Loucy (cell line): ENCODE results near the gene APMAP.

Source experiments
- H2AFZ ChIP-seq: fragments of 200-600 bp; sonication (generic); 2 replicates; pipeline ENCODE4 v1.6.0; 2016; ENCODE audit warnings: antibody characterized with exemption, mild to moderate bottlenecking, low read length, moderate library complexity
- H3F3A ChIP-seq: fragments of 200-600 bp; 2 replicates; pipeline ENCODE4 v1.6.0; 2016; ENCODE audit warnings: antibody characterized with exemption, low read depth, mild to moderate bottlenecking
- H3K27me3 ChIP-seq: fragments of 200-600 bp; sonication (generic); 2 replicates; pipeline ENCODE4 v1.6.1; 2014; ENCODE audit warnings: low read length, mild to moderate bottlenecking; ENCODE audit not compliant: insufficient read depth, poor library complexity, severe bottlenecking
- H3K36me3 ChIP-seq: fragments of 200-600 bp; sonication (generic); 2 replicates; pipeline ENCODE4 v1.6.1; 2016; ENCODE audit warnings: low read length; ENCODE audit not compliant: insufficient read depth
- H3K4me1 ChIP-seq: fragments of 200-600 bp; sonication (generic); 2 replicates; pipeline ENCODE4 v1.5.1; 2014; ENCODE audit warnings: low read length, mild to moderate bottlenecking; ENCODE audit not compliant: insufficient read depth, poor library complexity, severe bottlenecking
- H3K4me2 ChIP-seq: fragments of 200-600 bp; sonication (generic); 2 replicates; pipeline ENCODE4 v1.6.0; 2014; ENCODE audit warnings: antibody characterized with exemption, low read length, low read depth, mild to moderate bottlenecking; ENCODE audit not compliant: poor library complexity, severe bottlenecking
- H3K4me3 ChIP-seq: fragments of 200-600 bp; sonication (generic); 2 replicates; pipeline ENCODE4 v1.5.1; 2014; ENCODE audit warnings: low read length, mild to moderate bottlenecking, mixed read lengths; ENCODE audit not compliant: poor library complexity, severe bottlenecking
- H3K79me2 ChIP-seq: fragments of 200-600 bp; sonication (generic); 2 replicates; pipeline ENCODE4 v1.6.1; 2014; ENCODE audit warnings: low read length; ENCODE audit not compliant: insufficient read depth
- H3K9ac ChIP-seq: fragments of 200-600 bp; sonication (generic); 2 replicates; pipeline ENCODE4 v1.6.0; 2014; ENCODE audit warnings: mild to moderate bottlenecking, low read depth, low read length, moderate library complexity; ENCODE audit not compliant: poor library complexity, severe bottlenecking
- H3K9me2 ChIP-seq: fragments of 200-600 bp; sonication (generic); replicated peaks from 2 replicates; pipeline ENCODE4 v1.6.1; 2016; ENCODE audit warnings: low read depth, low read length, mixed read lengths
- H3K9me3 ChIP-seq: fragments of 200-600 bp; sonication (generic); 2 replicates; pipeline ENCODE4 v1.6.1; 2014; ENCODE audit warnings: mild to moderate bottlenecking, antibody characterized with exemption, low read length, low read depth; ENCODE audit not compliant: insufficient read depth
- H4K20me1 ChIP-seq: fragments of 200-600 bp; sonication (generic); 2 replicates; pipeline ENCODE4 v1.6.0; 2014; ENCODE audit warnings: antibody characterized with exemption, low read length, mild to moderate bottlenecking; ENCODE audit not compliant: insufficient read depth, poor library complexity, severe bottlenecking
- CTCF ChIP-seq: fragments of 200-600 bp; sonication (generic); conservative IDR thresholded peaks from 2 replicates; pipeline ENCODE4 v1.5.1; 2014; ENCODE audit warnings: mild to moderate bottlenecking, antibody characterized with exemption, low read length
- EZH2phosphoT487 ChIP-seq: fragments of 200-600 bp; IDR thresholded peaks from 2 replicates; pipeline ENCODE4 v1.6.1; 2018; ENCODE audit warnings: antibody characterized with exemption, mild to moderate bottlenecking, moderate library complexity, borderline replicate concordance

Gene APMAP

GRCh38 chr20:24979036-24979960 lies 13.3 kb downstream of the APMAP start:
- Histone ChIP-seq H3K79me2 (peaks cover 53% of the 10 kb centered on the region), H3K4me1 (peaks cover 22% of the 10 kb centered on the region), H3K9ac (no peak overlapping the region), H3F3A (no peaks in the 10 kb centered on the region), H3K27me3 (no peaks in the 10 kb centered on the region), H3K36me3 (peaks cover 83% of the 10 kb centered on the region), H3K4me2 (no peak overlapping the region), H4K20me1 (peaks cover under 1% of the 10 kb centered on the region), H3K9me2 (no peaks in the 10 kb centered on the region), H2AFZ (no peak overlapping the region), H3K9me3 (peaks cover 14% of the 10 kb centered on the region), H3K4me3 (no peak overlapping the region)
- TF ChIP-seq EZH2phosphoT487 (no peak), CTCF (no peak)

- Histone ChIP-seq H3K9me2 (no peaks in the 10 kb centered on the region), H4K20me1 (no peaks in the 10 kb centered on the region), H3K36me3 (peaks cover 87% of the 10 kb centered on the region), H3F3A (no peaks in the 10 kb centered on the region), H3K9me3 (peaks cover 14% of the 10 kb centered on the region), H3K79me2 (peaks cover 45% of the 10 kb centered on the region), H3K4me2 (no peak overlapping the region), H3K27me3 (no peaks in the 10 kb centered on the region), H3K9ac (no peak overlapping the region), H3K4me3 (no peak overlapping the region), H3K4me1 (peaks cover 21% of the 10 kb centered on the region), H2AFZ (no peak overlapping the region)
- TF ChIP-seq CTCF (no peak), EZH2phosphoT487 (no peak)
These were observed 14.0 kb downstream of the APMAP start for GRCh38 chr20:24978513-24978912.

GRCh38 chr20:24977797-24978196 lies 14.8 kb downstream of the APMAP start:
- H3K36me3 ChIP-seq = peaks cover 87% of the 10 kb centered on the region
- no peaks in the 10 kb centered on the region for H3K9me2 ChIP-seq
- H4K20me1 ChIP-seq = no peaks in the 10 kb centered on the region
- no peak overlapping the region for H3K9ac ChIP-seq
- H3K9me3 ChIP-seq = peaks cover 14% of the 10 kb centered on the region
- no peak overlapping the region for H2AFZ ChIP-seq
- peaks cover 17% of the 10 kb centered on the region for H3K4me1 ChIP-seq
- TF ChIP-seq CTCF (no peak), EZH2phosphoT487 (no peak)
- H3F3A ChIP-seq = no peaks in the 10 kb centered on the region
- peaks cover 38% of the 10 kb centered on the region for H3K79me2 ChIP-seq
- H3K4me2 ChIP-seq = no peak overlapping the region
- no peaks in the 10 kb centered on the region for H3K27me3 ChIP-seq
- H3K4me3 ChIP-seq = no peak overlapping the region
